Neural cell (in vitro differentiated cells): ENCODE results near the gene CDHR2.

Experiments
- EP300 ChIP-seq: fragments of 450-650 bp; conservative IDR thresholded peaks from 2 replicates; pipeline ENCODE4 v1.6.1; 2014; ENCODE audit warnings: antibody characterized with exemption, mild to moderate bottlenecking, moderate library complexity; ENCODE audit not compliant: poor library complexity, severe bottlenecking
- EZH2 ChIP-seq: fragments of 200-600, 300-800 bp; shearing (Covaris generic), sonication (generic); IDR thresholded peaks from 2 replicates; pipeline ENCODE4 v1.6.1; 2014; ENCODE audit warnings: antibody characterized with exemption, low read length, borderline replicate concordance, mild to moderate bottlenecking; ENCODE audit not compliant: insufficient read depth, poor library complexity, severe bottlenecking
- MXI1 ChIP-seq: fragments of 450-650 bp; conservative IDR thresholded peaks from 2 replicates; pipeline ENCODE4 v1.6.1; 2014; ENCODE audit warnings: antibody characterized with exemption, mild to moderate bottlenecking; ENCODE audit not compliant: poor library complexity, severe bottlenecking
- RAD21 ChIP-seq: fragments of 450-650 bp; conservative IDR thresholded peaks from 2 replicates; pipeline ENCODE4 v1.6.1; 2014; ENCODE audit warnings: antibody characterized with exemption, mild to moderate bottlenecking, moderate library complexity
- TF ChIP-seq, protein P1 (sequence below): fragments of 450-650 bp; IDR thresholded peaks from 2 replicates; pipeline ENCODE4 v1.5.1; 2014; ENCODE audit warnings: antibody characterized with exemption, mild to moderate bottlenecking, moderate library complexity; ENCODE audit not compliant: poor library complexity, severe bottlenecking

DNA sequence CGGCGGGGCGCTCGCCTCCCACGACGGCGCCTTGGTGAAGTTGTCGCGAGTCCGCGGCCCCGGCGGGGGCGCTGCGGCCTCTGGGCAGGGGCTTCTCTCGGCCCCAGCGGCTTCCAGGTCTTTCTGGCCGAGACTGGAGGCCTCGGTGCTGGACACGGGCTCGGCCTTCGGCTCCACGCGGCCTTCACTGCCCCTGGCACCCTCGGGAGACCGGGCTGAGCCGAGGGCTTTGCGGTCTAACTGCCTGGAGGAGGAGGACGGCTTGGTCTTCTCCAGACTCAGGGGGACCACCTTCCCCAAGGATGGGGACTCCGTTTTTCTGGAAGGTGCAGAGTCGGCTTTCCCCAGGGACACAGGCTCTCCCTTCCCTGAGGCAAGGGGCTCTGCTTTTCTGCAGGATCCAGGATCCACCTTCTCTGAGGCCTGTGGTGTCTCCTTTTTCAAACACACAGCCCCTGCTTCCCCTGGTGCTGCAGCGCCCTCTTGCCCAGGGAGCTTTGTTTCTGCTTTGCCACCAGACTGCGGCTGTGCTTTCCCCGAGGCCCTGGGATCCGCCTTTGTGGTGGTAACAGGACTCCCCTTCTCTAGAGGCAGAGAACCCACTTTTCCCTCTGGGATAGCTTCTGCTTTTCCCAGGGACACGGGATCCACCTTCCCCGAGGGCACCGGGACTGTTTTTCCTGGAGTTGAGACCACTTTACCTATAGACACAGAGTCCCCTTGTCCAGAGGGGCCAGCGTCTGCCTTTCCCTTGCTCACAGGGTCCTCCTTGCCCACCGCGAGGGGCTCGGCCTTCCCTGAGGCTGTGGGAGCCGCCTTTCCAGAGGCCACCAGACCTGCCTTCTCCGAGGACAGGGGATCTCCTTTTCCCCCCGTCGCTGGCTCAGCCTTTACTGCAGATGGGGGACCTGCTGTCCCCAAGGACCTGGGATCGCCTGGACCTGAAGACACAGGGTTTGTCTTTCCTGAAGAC lies 48.6 kb downstream of the CDHR2 start:
- TF ChIP-seq, protein P1, sequence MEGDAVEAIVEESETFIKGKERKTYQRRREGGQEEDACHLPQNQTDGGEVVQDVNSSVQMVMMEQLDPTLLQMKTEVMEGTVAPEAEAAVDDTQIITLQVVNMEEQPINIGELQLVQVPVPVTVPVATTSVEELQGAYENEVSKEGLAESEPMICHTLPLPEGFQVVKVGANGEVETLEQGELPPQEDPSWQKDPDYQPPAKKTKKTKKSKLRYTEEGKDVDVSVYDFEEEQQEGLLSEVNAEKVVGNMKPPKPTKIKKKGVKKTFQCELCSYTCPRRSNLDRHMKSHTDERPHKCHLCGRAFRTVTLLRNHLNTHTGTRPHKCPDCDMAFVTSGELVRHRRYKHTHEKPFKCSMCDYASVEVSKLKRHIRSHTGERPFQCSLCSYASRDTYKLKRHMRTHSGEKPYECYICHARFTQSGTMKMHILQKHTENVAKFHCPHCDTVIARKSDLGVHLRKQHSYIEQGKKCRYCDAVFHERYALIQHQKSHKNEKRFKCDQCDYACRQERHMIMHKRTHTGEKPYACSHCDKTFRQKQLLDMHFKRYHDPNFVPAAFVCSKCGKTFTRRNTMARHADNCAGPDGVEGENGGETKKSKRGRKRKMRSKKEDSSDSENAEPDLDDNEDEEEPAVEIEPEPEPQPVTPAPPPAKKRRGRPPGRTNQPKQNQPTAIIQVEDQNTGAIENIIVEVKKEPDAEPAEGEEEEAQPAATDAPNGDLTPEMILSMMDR, result no peak
- no peak for TF ChIP-seq MXI1
- no peak for TF ChIP-seq EZH2
- no peak for TF ChIP-seq EP300
- TF ChIP-seq RAD21, result no peak
